Panc1 (cell line): ENCODE data around the gene GPD1L. TPM values are rescaled to one million over a fixed set of nuclear protein-coding genes. Genes with fewer than 3 reads are reported as not detected.

Source experiments
- ATAC-seq: fragments of 200-7000 bp; cut with Tn5 transposase; 2 replicates; pipeline ENCODE4 v1.9.1; 2020; ENCODE audit warnings: mild to moderate bottlenecking, moderate library complexity
- BruUV-seq: library from RNA; stranded (reverse); fragments of 400-500 nt; replicated peaks from 2 replicates; lab custom pipeline; 2021; lab: Mats Ljungman, UMichigan
- CTCF ChIA-PET: fragments of 300-600 bp; sonication (Branson Sonifier 250); formaldehyde crosslinking; loops from one replicate; lab custom pipeline; 2022; ENCODE audit warnings: antibody characterized with exemption; lab: Charles Lee
- POLR2A ChIA-PET: fragments of 300-600 bp; sonication (Branson Sonifier 250); formaldehyde crosslinking; loops from one replicate; lab custom pipeline; 2022; ENCODE audit warnings: antibody characterized with exemption; lab: Charles Lee
- DNase-seq: peaks from one replicate; pipeline ENCODE4 v3.0.0-alpha.2; 2010; ENCODE audit warnings: low read depth, low spot score
- H3K27ac ChIP-seq: 2 replicates; pipeline ENCODE4 v1.5.1; 2011; ENCODE audit warnings: mild to moderate bottlenecking, low read length, inconsistent platforms
- H3K27me3 ChIP-seq: fragments of 200-500 bp; sonication (Bioruptor generic); 2 replicates; pipeline ENCODE4 v1.6.0; 2014; ENCODE audit warnings: low read length, inconsistent platforms; ENCODE audit not compliant: control insufficient read depth, insufficient read depth
- H3K36me3 ChIP-seq: fragments of 200-500 bp; sonication (Bioruptor generic); 2 replicates; pipeline ENCODE4 v1.5.1; 2014; ENCODE audit warnings: inconsistent platforms, mild to moderate bottlenecking, low read length, moderate library complexity; ENCODE audit not compliant: control insufficient read depth, insufficient read depth
- H3K4me1 ChIP-seq: 2 replicates; pipeline ENCODE4 v1.5.1; 2011; ENCODE audit warnings: inconsistent platforms, mild to moderate bottlenecking, low read length, moderate library complexity; ENCODE audit not compliant: control insufficient read depth, insufficient read depth
- H3K4me3 ChIP-seq, 2 experiments: 2 replicates each; pipeline ENCODE4 v1.5.1; 2011 to 2012; ENCODE audit warnings: low read depth in 2 of 2, low read length in 2 of 2, mild to moderate bottlenecking in 2 of 2, inconsistent platforms in 1 of 2, moderate library complexity in 1 of 2
- H3K9me3 ChIP-seq: fragments of 200-500 bp; sonication (Bioruptor generic); 2 replicates; pipeline ENCODE4 v1.5.1; 2014; ENCODE audit warnings: low read depth, mild to moderate bottlenecking, inconsistent platforms, low read length, moderate library complexity; ENCODE audit not compliant: control insufficient read depth, insufficient read depth
- CTCF ChIP-seq: fragments of 450-650 bp; IDR thresholded peaks from 2 replicates; pipeline ENCODE4 v1.5.1; 2017; ENCODE audit warnings: mild to moderate bottlenecking
- POLR2AphosphoS5 ChIP-seq: IDR thresholded peaks from 2 replicates; pipeline ENCODE4 v1.6.1; 2012; ENCODE audit warnings: mild to moderate bottlenecking, low read depth, low read length, moderate library complexity
- REST ChIP-seq, 2 experiments: IDR thresholded peaks; 2 replicates each; pipeline ENCODE4 v1.6.1; 2011 to 2012; ENCODE audit warnings: low read depth in 2 of 2, control low read depth in 1 of 2, low read length in 1 of 2, mild to moderate bottlenecking in 1 of 2, moderate library complexity in 1 of 2; ENCODE audit not compliant: insufficient read depth in 1 of 2
- SIN3A ChIP-seq: IDR thresholded peaks from 2 replicates; pipeline ENCODE4 v1.6.1; 2012; ENCODE audit warnings: low read depth, mild to moderate bottlenecking, low read length, moderate library complexity, borderline replicate concordance; ENCODE audit not compliant: insufficient read depth
- TCF7L2 ChIP-seq: IDR thresholded peaks from 2 replicates; pipeline ENCODE4 v1.6.1; 2011; ENCODE audit warnings: mild to moderate bottlenecking, low read depth, low read length, inconsistent platforms
- in situ Hi-C: cut with HindIII; loops from 2 replicates; pipeline ENCODE4 v1.10.0; 2016; ENCODE audit warnings: low sequenced_read_pairs, low pct_unique_long_range_greater_than_20kb
- intact Hi-C: fragments of 100-400 bp; cut with micrococcal nuclease; formaldehyde crosslinking; loops from one replicate; pipeline ENCODE4 v1.10.0; 2022; ENCODE audit not compliant: unreplicated experiment
- total RNA-seq: library from RNA; stranded (reverse); gene quantifications from one replicate; pipeline ENCODE4 v1.2.1, GENCODE V29; 2021; ENCODE audit not compliant: unreplicated experiment

Gene GPD1L
- total RNA-seq, 1 experiment from 2014 or later, result 10.5 TPM

- no peaks in the 10 kb centered on the region for H3K27me3 ChIP-seq
- TF ChIP-seq REST (IDR thresholded peaks at IDR 0.05; ENCODE audit: insufficient read depth in 1 of 2, low read depth in 2 of 2, low read length in 1 of 2) (no peak), SIN3A (no peak), CTCF (no peak), POLR2AphosphoS5 (no peak)
- CTCF ChIA-PET, result no interaction called here
- in situ Hi-C loops, result no loop called here
- H3K27ac ChIP-seq, result no peak overlapping the region
- ATAC-seq (no peak), DNase-seq (no peak)
- no peaks in the 10 kb centered on the region for H3K9me3 ChIP-seq
- H3K4me1 ChIP-seq, result no peaks in the 10 kb centered on the region
- H3K36me3 ChIP-seq, result no peaks in the 10 kb centered on the region
- H3K4me3 ChIP-seq, result no peak overlapping the region
- POLR2A ChIA-PET, result no interaction called here
- no TSS peak for BruUV-seq
- intact Hi-C loops, result no loop called here
Measured at GRCh38 chr3:32138545-32139104, 32.2 kb downstream of the GPD1L start.

GRCh38 chr3:32140943-32141342, 34.5 kb downstream of the GPD1L start:
- H3K4me1 ChIP-seq, result no peaks in the 10 kb centered on the region
- in situ Hi-C loops, result no loop called here
- H3K36me3 ChIP-seq, result no peaks in the 10 kb centered on the region
- ChIA-PET POLR2A (no interaction called here), CTCF (no interaction called here)
- no peak overlapping the region for H3K27ac ChIP-seq
- DNase-seq (no peak), ATAC-seq (no peak)
- TF ChIP-seq REST (IDR thresholded peaks at IDR 0.05; ENCODE audit: insufficient read depth in 1 of 2, low read depth in 2 of 2, low read length in 1 of 2), result no peak
- TF ChIP-seq POLR2AphosphoS5, result no peak
- no peak for TF ChIP-seq SIN3A
- TF ChIP-seq CTCF, result no peak
- no peak for TF ChIP-seq TCF7L2
- intact Hi-C loops, result no loop called here
- H3K4me3 ChIP-seq, result no peak overlapping the region
- H3K9me3 ChIP-seq, result no peaks in the 10 kb centered on the region
- no TSS peak for BruUV-seq
- no peaks in the 10 kb centered on the region for H3K27me3 ChIP-seq
